ENCODE measurements around the gene ZNF718.

The ZNF718 gene

DNA sequence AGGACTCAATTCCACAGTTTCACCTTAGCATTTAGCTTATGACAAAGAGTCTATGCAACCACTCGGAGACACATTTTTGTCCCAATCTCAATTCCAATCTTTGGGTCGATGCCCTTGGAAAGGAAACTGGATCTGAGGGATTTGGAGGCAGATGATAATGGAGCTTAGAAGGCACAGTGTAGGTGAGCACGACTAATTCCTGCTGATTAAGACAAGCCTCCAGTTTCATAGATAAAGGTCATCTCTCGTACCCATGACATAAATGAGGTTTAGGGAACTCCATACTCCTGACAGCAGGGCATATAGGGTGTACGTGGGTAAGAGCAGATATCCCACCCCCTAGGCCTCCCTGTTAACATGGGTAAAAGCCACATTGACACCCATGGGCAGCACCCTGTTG lies 24.4 kb upstream of the ZNF718 start:
- no peaks in the 10 kb centered on the region for H3K4me1 ChIP-seq (ENCODE audit: low read length)
- H3K9me3 ChIP-seq (ENCODE audit: insufficient read depth, low read length) = peaks cover 27% of the 10 kb centered on the region; the same call in 1 of the 2 replicates
- no peak for TF ChIP-seq EZH2phosphoT487 (IDR thresholded peaks at IDR 0.05; ENCODE audit: low read depth)
- TF ChIP-seq, protein P1, sequence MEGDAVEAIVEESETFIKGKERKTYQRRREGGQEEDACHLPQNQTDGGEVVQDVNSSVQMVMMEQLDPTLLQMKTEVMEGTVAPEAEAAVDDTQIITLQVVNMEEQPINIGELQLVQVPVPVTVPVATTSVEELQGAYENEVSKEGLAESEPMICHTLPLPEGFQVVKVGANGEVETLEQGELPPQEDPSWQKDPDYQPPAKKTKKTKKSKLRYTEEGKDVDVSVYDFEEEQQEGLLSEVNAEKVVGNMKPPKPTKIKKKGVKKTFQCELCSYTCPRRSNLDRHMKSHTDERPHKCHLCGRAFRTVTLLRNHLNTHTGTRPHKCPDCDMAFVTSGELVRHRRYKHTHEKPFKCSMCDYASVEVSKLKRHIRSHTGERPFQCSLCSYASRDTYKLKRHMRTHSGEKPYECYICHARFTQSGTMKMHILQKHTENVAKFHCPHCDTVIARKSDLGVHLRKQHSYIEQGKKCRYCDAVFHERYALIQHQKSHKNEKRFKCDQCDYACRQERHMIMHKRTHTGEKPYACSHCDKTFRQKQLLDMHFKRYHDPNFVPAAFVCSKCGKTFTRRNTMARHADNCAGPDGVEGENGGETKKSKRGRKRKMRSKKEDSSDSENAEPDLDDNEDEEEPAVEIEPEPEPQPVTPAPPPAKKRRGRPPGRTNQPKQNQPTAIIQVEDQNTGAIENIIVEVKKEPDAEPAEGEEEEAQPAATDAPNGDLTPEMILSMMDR (IDR thresholded peaks at IDR 0.05; ENCODE audit: low read depth, low read length) = no peak
- H3K27me3 ChIP-seq (ENCODE audit: low read depth, low read length) = no peaks in the 10 kb centered on the region
- H3K4me3 ChIP-seq (ENCODE audit: low read length) = no peak overlapping the region
- no peak overlapping the region for H2AFZ ChIP-seq (ENCODE audit: low read depth, low read length)
- no peak overlapping the region for H3K4me2 ChIP-seq (ENCODE audit: low read length)
- no peak overlapping the region for H3K27ac ChIP-seq (ENCODE audit: low read length)
- no peak overlapping the region for H3K9ac ChIP-seq (ENCODE audit: low read length)
- H4K20me1 ChIP-seq (ENCODE audit: insufficient read depth, low read length) = no peaks in the 10 kb centered on the region
- no peaks in the 10 kb centered on the region for H3K36me3 ChIP-seq (replicated peaks; ENCODE audit: low read depth, low read length)
- H3K79me2 ChIP-seq (ENCODE audit: low read length) = no peaks in the 10 kb centered on the region

DNA sequence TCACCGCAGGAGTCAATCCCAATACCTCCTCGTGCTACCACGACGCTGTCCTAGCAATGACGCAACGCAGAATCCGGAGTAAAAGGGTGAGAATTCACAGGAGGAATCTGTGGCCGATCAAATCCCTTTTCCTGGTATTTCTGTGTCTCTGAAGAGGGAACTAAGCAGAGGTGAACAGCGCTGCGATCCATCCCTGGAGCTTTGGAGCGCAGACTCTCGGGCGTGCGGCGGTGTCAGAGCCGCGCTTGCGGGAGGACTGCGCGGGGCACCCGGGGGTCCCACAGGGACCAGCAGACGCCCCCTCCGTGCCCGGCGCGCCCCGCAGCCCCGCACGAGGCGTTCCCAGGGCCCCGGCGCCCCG lies 17.2 kb upstream of the ZNF718 start:
- 0 out of 2 replicates have a peak, but pooled peaks cover 3% of the 10 kb centered on the region for H3K9me3 ChIP-seq (ENCODE audit: insufficient read depth, low read length)
- H3K4me2 ChIP-seq (ENCODE audit: low read length) = no peak overlapping the region

DNA sequence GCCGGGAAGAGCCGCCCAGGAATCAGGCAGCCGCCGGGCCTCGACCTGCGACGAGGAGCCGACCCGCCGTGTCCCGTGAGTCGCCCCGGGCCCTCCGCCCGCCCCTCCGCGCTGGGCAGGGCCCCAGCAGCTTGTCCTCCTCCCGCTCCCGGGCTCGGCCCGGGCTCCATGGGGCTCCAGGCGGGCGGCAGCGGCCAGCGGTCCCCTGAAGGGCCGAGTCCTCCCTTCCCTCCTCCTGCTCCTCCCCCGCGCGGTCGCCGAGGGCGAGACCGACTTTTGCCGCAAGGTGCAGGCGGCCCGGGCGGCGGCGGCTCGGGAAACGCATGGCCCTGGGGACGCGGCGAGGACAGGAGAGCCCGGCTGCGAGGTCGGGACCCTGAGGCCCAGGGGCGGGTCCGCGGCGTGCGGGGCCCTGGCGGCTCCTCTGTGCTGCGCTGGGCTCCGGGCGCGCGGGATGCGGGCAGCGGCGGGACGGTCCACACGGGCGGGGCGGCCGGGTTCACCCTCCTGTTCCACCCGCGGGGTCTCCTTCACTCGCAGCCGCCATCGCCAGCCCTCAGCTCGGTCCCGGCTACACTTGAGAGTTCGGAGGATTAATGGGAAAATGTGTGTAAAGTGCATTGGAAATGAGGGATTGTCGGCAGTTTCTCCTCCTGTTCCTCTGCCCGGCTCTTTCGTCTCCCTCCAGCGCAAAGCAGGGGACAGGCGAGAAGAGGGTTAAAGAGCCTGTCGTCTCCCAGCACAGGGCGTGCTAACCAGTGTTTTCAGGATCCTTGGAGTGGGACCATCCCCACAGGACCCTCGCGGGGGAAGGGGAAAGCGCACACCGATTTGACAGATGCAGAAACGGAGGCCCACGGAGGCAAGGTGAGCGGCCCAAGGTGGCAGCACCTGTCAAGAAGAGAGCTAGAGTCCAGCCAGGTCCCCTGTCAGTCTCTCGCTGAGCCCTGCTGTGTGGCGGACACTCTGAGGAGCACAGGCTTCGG lies 16.6 kb upstream of the ZNF718 start:
- H3K9ac ChIP-seq (ENCODE audit: low read length) = no peak overlapping the region
- H3K27ac ChIP-seq (ENCODE audit: low read length) = no peak overlapping the region
- no peak for TF ChIP-seq EZH2phosphoT487 (IDR thresholded peaks at IDR 0.05; ENCODE audit: low read depth)
- no peaks in the 10 kb centered on the region for H4K20me1 ChIP-seq (ENCODE audit: insufficient read depth, low read length)
- no peaks in the 10 kb centered on the region for H3K36me3 ChIP-seq (replicated peaks; ENCODE audit: low read depth, low read length)
- H3K4me1 ChIP-seq (ENCODE audit: low read length) = no peaks in the 10 kb centered on the region
- 0 out of 2 replicates have a peak, but pooled peaks cover 3% of the 10 kb centered on the region for H3K9me3 ChIP-seq (ENCODE audit: insufficient read depth, low read length)
- H3K79me2 ChIP-seq (ENCODE audit: low read length) = no peaks in the 10 kb centered on the region
- H3K4me2 ChIP-seq (ENCODE audit: low read length) = no peak overlapping the region
- H3K4me3 ChIP-seq (ENCODE audit: low read length) = no peak overlapping the region
- no peaks in the 10 kb centered on the region for H3K27me3 ChIP-seq (ENCODE audit: low read depth, low read length)
- H2AFZ ChIP-seq (ENCODE audit: low read depth, low read length) = no peak overlapping the region

More for the DNA sequence above, 17.2 kb upstream of the ZNF718 start:
- Histone ChIP-seq H4K20me1 (ENCODE audit: insufficient read depth, low read length) (no peaks in the 10 kb centered on the region), H3K79me2 (ENCODE audit: low read length) (no peaks in the 10 kb centered on the region), H3K36me3 (replicated peaks; ENCODE audit: low read depth, low read length) (no peaks in the 10 kb centered on the region), H3K4me1 (ENCODE audit: low read length) (no peaks in the 10 kb centered on the region), H2AFZ (ENCODE audit: low read depth, low read length) (no peak overlapping the region), H3K4me3 (ENCODE audit: low read length) (no peak overlapping the region), H3K9ac (ENCODE audit: low read length) (no peak overlapping the region), H3K27me3 (ENCODE audit: low read depth, low read length) (no peaks in the 10 kb centered on the region), H3K27ac (ENCODE audit: low read length) (no peak overlapping the region)
- TF ChIP-seq, protein P1 (IDR thresholded peaks at IDR 0.05; ENCODE audit: low read depth, low read length) = no peak
- no peak for TF ChIP-seq EZH2phosphoT487 (IDR thresholded peaks at IDR 0.05; ENCODE audit: low read depth)

DNA sequence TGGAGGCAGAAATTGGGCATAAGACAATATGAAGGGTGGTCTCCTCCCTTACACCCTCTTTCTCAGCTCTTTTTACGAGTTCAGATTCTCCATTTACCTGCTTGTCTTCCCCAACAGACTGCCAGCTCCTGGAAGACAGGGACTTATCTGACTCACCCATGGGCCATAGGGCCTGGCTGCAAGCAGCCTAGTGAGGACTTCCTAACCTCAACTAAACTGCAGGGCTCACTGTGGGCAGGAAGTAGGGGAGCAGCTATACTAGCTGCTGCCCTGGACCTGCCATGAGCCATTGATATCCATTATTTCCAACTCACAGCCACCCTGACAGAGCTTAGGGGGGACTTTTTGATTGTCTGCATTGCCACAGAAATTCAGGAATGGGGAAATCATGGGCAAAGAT lies 11.5 kb upstream of the ZNF718 start:
- peaks cover 13% of the 10 kb centered on the region for H3K36me3 ChIP-seq (replicated peaks; ENCODE audit: low read depth, low read length)
- no peak overlapping the region for H3K27ac ChIP-seq (ENCODE audit: low read length)
- H3K4me1 ChIP-seq (ENCODE audit: low read length) = peaks cover 13% of the 10 kb centered on the region
- no peak overlapping the region for H3K4me2 ChIP-seq (ENCODE audit: low read length)
- no peak overlapping the region for H3K4me3 ChIP-seq (ENCODE audit: low read length)
- H3K9ac ChIP-seq (ENCODE audit: low read length) = no peak overlapping the region
- no peak overlapping the region for H2AFZ ChIP-seq (ENCODE audit: low read depth, low read length)
- H4K20me1 ChIP-seq (ENCODE audit: insufficient read depth, low read length) = no peaks in the 10 kb centered on the region
- H3K27me3 ChIP-seq (ENCODE audit: low read depth, low read length) = no peaks in the 10 kb centered on the region
- H3K79me2 ChIP-seq (ENCODE audit: low read length) = no peaks in the 10 kb centered on the region
- TF ChIP-seq, protein P1 (IDR thresholded peaks at IDR 0.05; ENCODE audit: low read depth, low read length) = no peak
- TF ChIP-seq EZH2phosphoT487 (IDR thresholded peaks at IDR 0.05; ENCODE audit: low read depth) = no peak
- peaks cover 14% of the 10 kb centered on the region; the same call in 1 of the 2 replicates for H3K9me3 ChIP-seq (ENCODE audit: insufficient read depth, low read length)
